H1 (cell line): ENCODE measurements around the gene CBY1. TPM values are rescaled to one million over a fixed set of nuclear protein-coding genes. Genes with fewer than 3 reads are reported as not detected.

ENCODE experiments used
- BACH1 ChIP-seq: IDR thresholded peaks from 2 replicates; pipeline ENCODE4 v1.6.1; 2012; ENCODE audit warnings: low read length, improper control_type of control experiment
- BRCA1 ChIP-seq: IDR thresholded peaks from 2 replicates; pipeline ENCODE4 v1.6.1; 2012; ENCODE audit warnings: low read depth, low read length, improper control_type of control experiment
- CBX8 ChIP-seq: fragments of 300-800, 300-1000 bp; sonication (generic); IDR thresholded peaks from 2 replicates; pipeline ENCODE4 v1.7.1; 2016; ENCODE audit warnings: low read depth, low read length, borderline replicate concordance
- CHD7 ChIP-seq: fragments of 300-600 bp; sonication (generic); IDR thresholded peaks from 2 replicates; pipeline ENCODE4 v1.7.1; 2012; ENCODE audit warnings: low read length, moderate library complexity, mild to moderate bottlenecking, inconsistent platforms; ENCODE audit not compliant: insufficient replicate concordance
- SIRT6 ChIP-seq: IDR thresholded peaks from one replicate; pipeline ENCODE4 v1.7.1; 2012; ENCODE audit warnings: low read length, inconsistent platforms
- TAF1 ChIP-seq: IDR thresholded peaks from 2 replicates; pipeline ENCODE4 v1.6.1; 2011; ENCODE audit warnings: mild to moderate bottlenecking, low read depth, low read length
- TEAD4 ChIP-seq: IDR thresholded peaks from 2 replicates; pipeline ENCODE4 v1.6.1; 2012; ENCODE audit warnings: low read depth, low read length, inconsistent platforms, mixed read lengths
- polyA plus RNA-seq, 7 experiments: library from polyadenylated mRNA; depleted of rRNA in 3 of 7; stranded (reverse) in 5 of 7; unstranded in 2 of 7; fragments of >200 nt in 5 of 7; fragments of 200-250 nt in 2 of 7; gene quantifications; 1 replicate in 5 of 7; 2 replicates in 1 of 7; 4 replicates in 1 of 7; pipeline versions ENCODE4 v1.2.1 to v1.2.3, GENCODE V29; 2011 to 2013; ENCODE audit warnings: missing spikeins in 2 of 7, mixed read lengths in 2 of 7
- total RNA-seq: library from RNA; stranded (reverse); fragmentation: NEBNext Ultra II Directional; extraction: Animal tissue kit (Norgen Biotek cat#: 25700); gene quantifications from 2 replicates; pipeline ENCODE4 v1.2.1, GENCODE V29; 2021

The CBY1 gene
- total and polyA plus RNA-seq, 2 of the 8 experiments (the other 6 are each of a cell fraction or from before 2014, with no cell fraction given), result 23.2 to 30.2 TPM

GRCh38 chr22:38715852-38716251 lies 59.4 kb downstream of the CBY1 start (continued):
- no peak for TF ChIP-seq CHD7
- TF ChIP-seq SIRT6, result no peak
- no peak for TF ChIP-seq BRCA1
- no peak for TF ChIP-seq CBX8
- TF ChIP-seq TAF1, result no peak
- no peak for TF ChIP-seq TEAD4
- TF ChIP-seq BACH1, result no peak
